ENCODE data around the gene PPFIA1. TPM values are rescaled to one million over a fixed set of nuclear protein-coding genes. Genes with fewer than 3 reads are reported as not detected.

The PPFIA1 gene
- total and polyA plus RNA-seq, 2 of the 8 experiments (the other 6 are each of a cell fraction or from before 2014, with no cell fraction given) = 44.3 to 73.5 TPM

DNA sequence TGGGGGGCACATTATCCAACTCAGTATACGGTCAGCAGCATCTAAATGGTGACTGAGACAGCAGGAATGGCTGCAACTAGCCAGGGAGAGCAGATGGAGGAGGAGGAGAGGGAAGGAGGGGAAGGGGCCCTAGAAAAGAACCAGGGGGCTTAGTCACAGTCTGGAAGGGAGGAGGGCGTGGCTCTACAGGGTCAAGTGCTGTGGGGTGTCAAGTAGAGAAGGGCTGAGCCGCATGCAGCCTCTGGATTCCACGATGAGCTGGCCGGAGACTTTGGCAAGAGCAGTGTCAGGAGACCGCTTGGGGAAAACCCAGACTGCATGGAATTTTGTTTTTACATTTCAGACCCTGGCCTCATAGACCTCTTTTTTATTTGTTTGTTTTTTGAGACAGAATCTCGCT, 25.8 kb upstream of the PPFIA1 start (continued):
- no peak for TF ChIP-seq CHD2 (IDR thresholded peaks at IDR 0.05; ENCODE audit: low read length)
- no peak for TF ChIP-seq SIX5 (IDR thresholded peaks at IDR 0.05; ENCODE audit: low read depth, low read length)
- no peak for TF ChIP-seq NRF1 (IDR thresholded peaks at IDR 0.05; ENCODE audit: low read depth, low read length)
- no peak for TF ChIP-seq RNF2 (IDR thresholded peaks at IDR 0.05; ENCODE audit: borderline replicate concordance, low read depth, low read length, missing control alignments, poor library complexity, severe bottlenecking)

All from H1 (cell line).